HCT116 (cell line): ENCODE data around the gene SEMA3F. TPM values are rescaled to one million over a fixed set of nuclear protein-coding genes. Genes with fewer than 3 reads are reported as not detected.

Experiments
- ATAC-seq: fragments of 200-7000 bp; cut with Tn5 transposase; 2 replicates; pipeline ENCODE4 v1.9.1; 2020; ENCODE audit warnings: mild to moderate bottlenecking, moderate library complexity
- BruUV-seq: library from RNA; stranded (reverse); fragments of 400-500 nt; replicated peaks from 2 replicates; lab custom pipeline; 2021; lab: Mats Ljungman, UMichigan
- CTCF ChIA-PET: fragments of 300-600 bp; sonication (Branson Sonifier 250); formaldehyde crosslinking; loops from one replicate; lab custom pipeline; 2021; ENCODE audit warnings: antibody characterized with exemption; lab: Charles Lee
- POLR2A ChIA-PET: fragments of 300-600, 350-600 bp; sonication (Branson Sonifier 250); formaldehyde crosslinking; loops from one replicate; lab custom pipeline; 2021; ENCODE audit warnings: antibody characterized with exemption; lab: Charles Lee
- RAD21 ChIA-PET, 2 experiments: fragments of 300-600 bp; sonication (Branson Sonifier 250); formaldehyde crosslinking; loops; one replicate each; lab custom pipeline; 2023; ENCODE audit warnings: low total read pairs in 2 of 2; ENCODE audit not compliant: uncharacterized antibody in 2 of 2, unreplicated experiment in 2 of 2, low non-redundant PET in 1 of 2; lab: Charles Lee
- DNase-seq: peaks from one replicate; pipeline ENCODE4 v3.0.0-alpha.2; 2010; ENCODE audit warnings: low read depth, low spot score
- H2AFZ ChIP-seq: fragments of 200-600 bp; shearing (Covaris generic), sonication (generic); 2 replicates; pipeline ENCODE4 v1.6.1; 2017; ENCODE audit warnings: low read depth, mixed run types, mixed read lengths, antibody characterized with exemption, low read length; ENCODE audit not compliant: poor library complexity, severe bottlenecking
- H3K27ac ChIP-seq: 2 replicates; pipeline ENCODE4 v1.5.1; 2012; ENCODE audit warnings: low read depth, low read length
- H3K27me3 ChIP-seq: fragments of 200-600 bp; sonication (generic); 2 replicates; pipeline ENCODE4 v1.6.1; 2016; ENCODE audit warnings: mixed run types, low read length, mixed read lengths; ENCODE audit not compliant: insufficient read depth
- H3K36me3 ChIP-seq, 2 experiments: fragments of 200-500 bp in 1 of 2; fragments of 200-600 bp in 1 of 2; sonication (Bioruptor generic) in 1 of 2; sonication (generic) in 1 of 2; 2 replicates each; pipeline versions ENCODE4 v1.5.1 to v1.6.1; 2014 to 2016; ENCODE audit warnings: low read length in 2 of 2, inconsistent platforms in 1 of 2, mixed read lengths in 1 of 2, mixed run types in 1 of 2; ENCODE audit not compliant: insufficient read depth in 2 of 2, control insufficient read depth in 1 of 2
- H3K4me1 ChIP-seq, 2 experiments: fragments of 200-600 bp in 1 of 2; sonication (generic) in 1 of 2; 2 replicates each; pipeline versions ENCODE4 v1.5.1 to v1.6.1; 2012 to 2017; ENCODE audit warnings: low read length in 2 of 2, inconsistent platforms in 1 of 2, mild to moderate bottlenecking in 1 of 2, mixed read lengths in 1 of 2, mixed run types in 1 of 2, moderate library complexity in 1 of 2; ENCODE audit not compliant: insufficient read depth in 2 of 2, control insufficient read depth in 1 of 2
- H3K4me2 ChIP-seq: fragments of 200-600 bp; sonication (generic); 2 replicates; pipeline ENCODE4 v1.6.1; 2017; ENCODE audit warnings: mixed run types, low read length, mixed read lengths
- H3K4me3 ChIP-seq, 2 experiments: fragments of 200-600 bp in 1 of 2; sonication (generic) in 1 of 2; replicated peaks in 1 of 2; 2 replicates each; pipeline ENCODE4 v1.5.1; 2011 to 2016; ENCODE audit warnings: low read length in 2 of 2, control low read depth in 1 of 2, low read depth in 1 of 2, mild to moderate bottlenecking in 1 of 2, mixed read lengths in 1 of 2, mixed run types in 1 of 2
- H3K79me2 ChIP-seq: fragments of 200-600 bp; sonication (generic); 2 replicates; pipeline ENCODE4 v1.6.1; 2017; ENCODE audit warnings: mild to moderate bottlenecking, mixed run types, low read length, moderate library complexity, mixed read lengths; ENCODE audit not compliant: insufficient read depth
- H3K9ac ChIP-seq: fragments of 200-600 bp; sonication (generic); 2 replicates; pipeline ENCODE4 v1.6.1; 2016; ENCODE audit warnings: low read length, mixed read lengths
- H3K9me2 ChIP-seq: fragments of 200-600 bp; sonication (generic), shearing (Covaris generic); 2 replicates; pipeline ENCODE4 v1.6.1; 2017; ENCODE audit warnings: mixed run types, mild to moderate bottlenecking, moderate library complexity; ENCODE audit not compliant: insufficient read depth
- H3K9me3 ChIP-seq, 2 experiments: fragments of 200-500 bp in 1 of 2; fragments of 200-600 bp in 1 of 2; sonication (Bioruptor generic) in 1 of 2; sonication (generic) in 1 of 2; 2 replicates each; pipeline ENCODE4 v1.6.1; 2014 to 2017; ENCODE audit warnings: low read length in 2 of 2, mixed read lengths in 2 of 2, inconsistent platforms in 1 of 2, low read depth in 1 of 2, mild to moderate bottlenecking in 1 of 2, mixed run types in 1 of 2, moderate library complexity in 1 of 2; ENCODE audit not compliant: control insufficient read depth in 1 of 2, insufficient read depth in 1 of 2
- H4K20me1 ChIP-seq: fragments of 200-600 bp; sonication (generic), shearing (Covaris generic); 2 replicates; pipeline ENCODE4 v1.6.1; 2017; ENCODE audit warnings: mixed run types, mild to moderate bottlenecking, moderate library complexity; ENCODE audit not compliant: insufficient read depth
- CBX3 ChIP-seq: IDR thresholded peaks from 2 replicates; pipeline ENCODE4 v1.6.1; 2012; ENCODE audit warnings: low read depth
- CEBPB ChIP-seq: IDR thresholded peaks from 2 replicates; pipeline ENCODE4 v1.6.1; 2012; ENCODE audit warnings: low read depth
- EGR1 ChIP-seq: IDR thresholded peaks from 2 replicates; pipeline ENCODE4 v1.6.1; 2012; ENCODE audit warnings: low read depth
- EZH2 ChIP-seq: fragments of 200-600 bp; sonication (generic); IDR thresholded peaks from 2 replicates; pipeline ENCODE4 v1.6.1; 2017; ENCODE audit warnings: antibody characterized with exemption, mixed run types
- EZH2phosphoT487 ChIP-seq: fragments of 200-600 bp; IDR thresholded peaks from 2 replicates; pipeline ENCODE4 v1.6.1; 2018; ENCODE audit warnings: antibody characterized with exemption, borderline replicate concordance
- FOSL1 ChIP-seq: IDR thresholded peaks from 2 replicates; pipeline ENCODE4 v1.6.1; 2012; ENCODE audit warnings: low read depth
- JUND ChIP-seq: IDR thresholded peaks from 2 replicates; pipeline ENCODE4 v1.6.1; 2012
- POLR2AphosphoS5 ChIP-seq: IDR thresholded peaks from 2 replicates; pipeline ENCODE4 v1.6.1; 2011; ENCODE audit warnings: mild to moderate bottlenecking, low read depth, low read length, moderate library complexity
- RAD21 ChIP-seq: IDR thresholded peaks from 2 replicates; pipeline ENCODE4 v1.6.1; 2012; ENCODE audit warnings: low read depth, mild to moderate bottlenecking
- REST ChIP-seq: IDR thresholded peaks from 2 replicates; pipeline ENCODE4 v1.6.1; 2012; ENCODE audit warnings: low read depth
- SIN3A ChIP-seq: IDR thresholded peaks from 2 replicates; pipeline ENCODE4 v1.6.1; 2012; ENCODE audit warnings: low read depth
- SP1 ChIP-seq: IDR thresholded peaks from 2 replicates; pipeline ENCODE4 v1.6.1; 2012; ENCODE audit warnings: low read depth
- SRF ChIP-seq: IDR thresholded peaks from 2 replicates; pipeline ENCODE4 v1.6.1; 2012; ENCODE audit warnings: low read depth
- TCF7L2 ChIP-seq: IDR thresholded peaks from 2 replicates; pipeline ENCODE4 v1.7.0; 2011; ENCODE audit warnings: borderline replicate concordance, inconsistent platforms; ENCODE audit not compliant: insufficient read depth, insufficient read length; ENCODE audit errors: extremely low read depth
- YY1 ChIP-seq: IDR thresholded peaks from 2 replicates; pipeline ENCODE4 v1.6.1; 2011; ENCODE audit warnings: low read length, low read depth, moderate library complexity, mild to moderate bottlenecking; ENCODE audit not compliant: insufficient replicate concordance; ENCODE audit errors: extremely low read depth
- ZFX ChIP-seq: fragments of 450-650 bp; IDR thresholded peaks from 2 replicates; pipeline ENCODE4 v1.6.1; 2017
- ZNF274 ChIP-seq: fragments of 200-500 bp; sonication (Bioruptor generic); IDR thresholded peaks from 2 replicates; pipeline ENCODE4 v1.6.1; 2014; ENCODE audit warnings: mild to moderate bottlenecking, low read depth, low read length, inconsistent platforms
- intact Hi-C: fragments of 100-400 bp; cut with micrococcal nuclease; formaldehyde crosslinking; loops from 2 replicates; pipeline ENCODE4 v1.10.0; 2022
- total RNA-seq: library from RNA; stranded (reverse); gene quantifications from one replicate; pipeline ENCODE4 v1.2.1, GENCODE V29; 2021; ENCODE audit not compliant: unreplicated experiment
- TF ChIP-seq, protein P1 (sequence below), 3 experiments: fragments of 200-600 bp in 1 of 3; sonication (generic) in 1 of 3; IDR thresholded peaks in 2 of 3; conservative IDR thresholded peaks in 1 of 3; 2 replicates each; pipeline ENCODE4 v1.5.1; 2012 to 2017; ENCODE audit warnings: low read depth in 2 of 3, low read length in 2 of 3, antibody characterized with exemption in 1 of 3, borderline replicate concordance in 1 of 3, control low read depth in 1 of 3, mild to moderate bottlenecking in 1 of 3, mixed read lengths in 1 of 3, mixed run types in 1 of 3, moderate library complexity in 1 of 3; ENCODE audit not compliant: insufficient read depth in 1 of 3

SEMA3F gene
- total RNA-seq, 1 experiment from 2014 or later: 15.7 TPM

DNA sequence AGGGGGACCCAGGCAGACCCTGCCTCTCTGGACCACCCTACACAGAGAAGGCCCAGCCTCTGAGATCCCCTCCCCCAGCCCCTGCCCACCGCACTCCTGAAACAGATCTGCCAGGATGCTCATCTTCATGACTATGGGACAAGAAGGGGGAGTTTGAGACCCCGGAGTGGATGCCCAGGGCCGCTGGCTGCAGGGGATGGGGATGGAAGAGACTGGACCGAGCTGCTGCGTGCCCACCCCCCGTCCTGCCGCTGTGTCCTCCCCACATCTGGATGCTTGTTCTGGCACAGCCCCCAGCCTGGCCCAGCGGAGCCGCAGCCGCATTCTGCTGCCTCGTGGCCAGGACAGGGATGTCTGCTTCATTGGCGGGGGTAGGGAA lies 30.3 kb upstream of the SEMA3F start:
- RAD21 ChIA-PET: no interaction called here

GRCh38 chr3:50125541-50126286 lies 29.4 kb upstream of the SEMA3F start:
- H3K79me2 ChIP-seq: no peaks in the 10 kb centered on the region
- POLR2A ChIA-PET: no interaction called here
- CTCF ChIA-PET: no interaction called here
- TF ChIP-seq EGR1: no peak
- no peak for TF ChIP-seq REST
- TF ChIP-seq CEBPB: no peak
- TF ChIP-seq EZH2: no peak
- TF ChIP-seq YY1: no peak
- no peak for TF ChIP-seq TCF7L2
- TF ChIP-seq ZNF274: no peak
- TF ChIP-seq, protein P1, sequence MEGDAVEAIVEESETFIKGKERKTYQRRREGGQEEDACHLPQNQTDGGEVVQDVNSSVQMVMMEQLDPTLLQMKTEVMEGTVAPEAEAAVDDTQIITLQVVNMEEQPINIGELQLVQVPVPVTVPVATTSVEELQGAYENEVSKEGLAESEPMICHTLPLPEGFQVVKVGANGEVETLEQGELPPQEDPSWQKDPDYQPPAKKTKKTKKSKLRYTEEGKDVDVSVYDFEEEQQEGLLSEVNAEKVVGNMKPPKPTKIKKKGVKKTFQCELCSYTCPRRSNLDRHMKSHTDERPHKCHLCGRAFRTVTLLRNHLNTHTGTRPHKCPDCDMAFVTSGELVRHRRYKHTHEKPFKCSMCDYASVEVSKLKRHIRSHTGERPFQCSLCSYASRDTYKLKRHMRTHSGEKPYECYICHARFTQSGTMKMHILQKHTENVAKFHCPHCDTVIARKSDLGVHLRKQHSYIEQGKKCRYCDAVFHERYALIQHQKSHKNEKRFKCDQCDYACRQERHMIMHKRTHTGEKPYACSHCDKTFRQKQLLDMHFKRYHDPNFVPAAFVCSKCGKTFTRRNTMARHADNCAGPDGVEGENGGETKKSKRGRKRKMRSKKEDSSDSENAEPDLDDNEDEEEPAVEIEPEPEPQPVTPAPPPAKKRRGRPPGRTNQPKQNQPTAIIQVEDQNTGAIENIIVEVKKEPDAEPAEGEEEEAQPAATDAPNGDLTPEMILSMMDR (IDR thresholded peaks at IDR 0.05 in 2 of 3, conservative IDR thresholded peaks at IDR 0.05 in 1 of 3; ENCODE audit: borderline replicate concordance in 1 of 3, insufficient read depth in 1 of 3, low read depth in 2 of 3, low read length in 2 of 3): no peak
- no peak for TF ChIP-seq CBX3
- TF ChIP-seq ZFX: no peak

More for the DNA sequence above, 30.3 kb upstream of the SEMA3F start:
- intact Hi-C loops: loop anchor here (5.0 kb wide), 1 partner anchor 148 kb away; no protein-coding TSS in a partner anchor
- H4K20me1 ChIP-seq: no peaks in the 10 kb centered on the region
- H3K4me1 ChIP-seq: no peaks in the 10 kb centered on the region
- POLR2A ChIA-PET: no interaction called here
- H3K9ac ChIP-seq: no peak overlapping the region
- BruUV-seq: no TSS peak
- H3K27me3 ChIP-seq: no peaks in the 10 kb centered on the region
- H2AFZ ChIP-seq: no peak overlapping the region
- H3K4me3 ChIP-seq: no peak overlapping the region
- H3K9me2 ChIP-seq: no peaks in the 10 kb centered on the region
- H3K36me3 ChIP-seq: peaks cover 3 to 7% of the 10 kb centered on the region in 2 experiments; a peak in 2 of 4 replicates
- no peaks in the 10 kb centered on the region for H3K79me2 ChIP-seq
- ATAC-seq (no peak), DNase-seq (no peak)
- no peak for TF ChIP-seq TCF7L2
- no peak for TF ChIP-seq SIN3A
- TF ChIP-seq EZH2phosphoT487: no peak
- TF ChIP-seq POLR2AphosphoS5: no peak
- TF ChIP-seq ZFX: no peak
- TF ChIP-seq JUND: no peak
- no peak for TF ChIP-seq SRF
- TF ChIP-seq FOSL1: no peak
- TF ChIP-seq SP1: no peak
- TF ChIP-seq RAD21: no peak
- no peak for TF ChIP-seq EGR1
- H3K27ac ChIP-seq: no peak overlapping the region
- no peak overlapping the region for H3K4me2 ChIP-seq
- H3K9me3 ChIP-seq: no peaks in the 10 kb centered on the region
- CTCF ChIA-PET: no interaction called here

More at GRCh38 chr3:50125541-50126286, 29.4 kb upstream of the SEMA3F start:
- no peaks in the 10 kb centered on the region for H4K20me1 ChIP-seq
- H3K9me3 ChIP-seq: no peaks in the 10 kb centered on the region
- BruUV-seq: no TSS peak
- no peak overlapping the region for H2AFZ ChIP-seq
- H3K4me3 ChIP-seq: no peak overlapping the region
- no peak overlapping the region for H3K9ac ChIP-seq
- H3K4me1 ChIP-seq: no peaks in the 10 kb centered on the region
- DNase-seq (no peak), ATAC-seq (no peak)
- H3K4me2 ChIP-seq: no peak overlapping the region
- intact Hi-C loops: no loop called here
- no peaks in the 10 kb centered on the region for H3K27me3 ChIP-seq
- H3K27ac ChIP-seq: no peak overlapping the region
- peaks cover 0 to under 1% of the 10 kb centered on the region in 2 experiments; a peak in 1 of 4 replicates for H3K36me3 ChIP-seq
- no peaks in the 10 kb centered on the region for H3K9me2 ChIP-seq
- RAD21 ChIA-PET: no interaction called here
